IPS-18c (cell line): ENCODE results near the gene TAF3.
"Not testable (repeated sequence)": the region's sequence is repeated elsewhere in the genome, so short reads cannot be mapped to it uniquely, and the experiment has no call there.

ENCODE experiments used
- H3K4me3 ChIP-seq: 2 replicates; pipeline ENCODE4 v1.7.0; 2013; ENCODE audit warnings: low read depth, mild to moderate bottlenecking, low read length, moderate library complexity; ENCODE audit not compliant: insufficient read depth
- H3K9me3 ChIP-seq: one replicate; pipeline ENCODE4 v1.6.1; 2013; ENCODE audit warnings: mild to moderate bottlenecking, low read length, moderate library complexity; ENCODE audit not compliant: control insufficient read depth, insufficient read depth

Gene TAF3

GRCh38 chr10:7804216-7804615 lies 14.1 kb upstream of the TAF3 start:
- Histone ChIP-seq H3K9me3 (no peaks in the 10 kb centered on the region), H3K4me3 (no peak overlapping the region)

DNA sequence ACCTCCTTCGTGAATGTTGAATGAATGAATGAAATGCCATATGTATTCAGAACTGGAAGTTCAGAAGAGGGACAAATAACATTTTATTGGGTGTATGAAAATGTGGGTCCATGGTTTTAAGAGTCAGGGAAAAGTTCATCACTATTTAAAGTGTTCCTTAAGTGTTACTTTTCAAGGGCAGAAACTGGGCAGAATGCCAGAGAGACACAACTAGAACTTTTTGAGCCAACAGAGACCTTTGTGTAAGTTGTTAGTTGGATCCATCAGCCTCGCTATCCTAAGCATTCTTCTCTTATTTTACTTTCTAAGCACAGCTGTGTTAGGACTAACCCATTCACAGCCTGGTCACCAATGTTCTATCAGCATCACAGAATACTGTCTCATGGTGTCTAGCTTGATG lies 13.6 kb upstream of the TAF3 start:
- Histone ChIP-seq H3K4me3 (no peak overlapping the region), H3K9me3 (no peaks in the 10 kb centered on the region)

- H3K4me3 ChIP-seq = no peak overlapping the region
Measured at GRCh38 chr10:7808686-7809267, 9.5 kb upstream of the TAF3 start.

DNA sequence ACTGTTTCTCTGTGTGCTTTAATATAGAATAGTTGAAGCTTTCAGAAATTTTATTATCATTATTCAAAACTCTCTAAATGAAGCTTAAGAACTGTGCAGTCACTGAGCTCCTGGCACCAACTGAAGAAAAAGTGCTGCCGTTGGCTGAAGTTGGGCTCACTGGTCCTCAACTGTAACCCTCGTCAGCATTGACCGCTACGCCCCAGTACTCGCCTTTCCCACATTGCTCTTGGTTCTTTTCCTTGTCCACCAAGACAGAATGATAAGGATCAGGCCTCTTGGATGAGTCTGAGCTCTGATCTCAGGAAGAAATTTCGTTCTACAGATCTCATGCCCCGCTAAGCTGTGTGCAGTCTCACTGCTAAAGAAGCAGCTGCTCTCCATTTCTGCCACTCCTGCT lies 7.9 kb upstream of the TAF3 start:
- no peaks in the 10 kb centered on the region for H3K9me3 ChIP-seq
- no peak overlapping the region for H3K4me3 ChIP-seq

More at GRCh38 chr10:7808686-7809267, 9.5 kb upstream of the TAF3 start:
- no peaks in the 10 kb centered on the region for H3K9me3 ChIP-seq

GRCh38 chr10:7811000-7811399 lies 7.3 kb upstream of the TAF3 start:
- no peaks in the 10 kb centered on the region for H3K9me3 ChIP-seq

DNA sequence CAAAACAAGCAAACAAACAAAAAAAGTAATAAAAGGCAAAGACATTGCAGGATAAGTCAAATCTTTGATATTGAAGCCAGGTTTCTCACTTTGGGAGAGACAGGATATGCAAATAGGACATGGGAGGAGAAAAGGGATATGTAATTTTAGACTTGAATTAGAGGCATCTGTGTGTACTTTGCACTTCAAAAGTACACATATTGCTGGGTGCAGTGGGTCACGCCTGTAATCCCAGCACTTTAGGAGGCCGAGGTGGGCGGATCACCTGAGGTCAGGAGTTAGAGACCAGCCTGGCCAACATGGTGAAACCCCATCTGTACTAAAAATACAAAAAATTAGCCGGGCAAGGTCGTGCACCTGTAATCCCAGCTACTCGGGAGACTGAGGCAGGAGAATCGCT lies 6.6 kb upstream of the TAF3 start:
- not testable (repeated sequence) for H3K9me3 ChIP-seq

More at GRCh38 chr10:7811000-7811399, 7.3 kb upstream of the TAF3 start:
- no peak overlapping the region for H3K4me3 ChIP-seq

GRCh38 chr10:7813481-7813880 lies 4.8 kb upstream of the TAF3 start:
- H3K9me3 ChIP-seq = no peaks in the 10 kb centered on the region
- no peak overlapping the region for H3K4me3 ChIP-seq

More for the DNA sequence above, 6.6 kb upstream of the TAF3 start:
- not testable (repeated sequence) for H3K4me3 ChIP-seq

DNA sequence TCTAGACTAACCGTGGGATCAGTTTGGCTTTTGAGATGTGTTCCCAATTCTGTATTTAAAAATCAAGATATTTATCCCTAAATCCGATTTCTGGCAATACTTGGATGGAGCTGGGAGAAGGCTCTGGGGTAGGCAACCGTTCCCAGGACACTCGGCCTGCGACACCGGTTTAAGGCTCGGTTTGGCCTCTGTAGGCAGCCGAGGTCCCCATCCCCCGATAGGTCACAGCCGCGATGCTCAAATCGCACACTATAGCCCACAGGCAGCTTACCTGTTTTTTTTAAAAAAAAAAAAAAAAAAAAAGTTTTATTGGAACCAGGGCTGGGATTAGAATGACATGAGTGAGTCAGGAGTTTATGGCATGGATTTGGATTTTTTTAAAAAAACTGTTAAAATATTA lies 729 bp upstream of the TAF3 start:
- Histone ChIP-seq H3K9me3 (no peaks in the 10 kb centered on the region), H3K4me3 (peak overlapping the region; percentile 97; the same call in 1 of the 2 replicates)

- H3K4me3 ChIP-seq = peak overlapping the region; percentile 97
- H3K9me3 ChIP-seq = no peaks in the 10 kb centered on the region
Measured at GRCh38 chr10:7817984-7818294, 366 bp upstream of the TAF3 start.

DNA sequence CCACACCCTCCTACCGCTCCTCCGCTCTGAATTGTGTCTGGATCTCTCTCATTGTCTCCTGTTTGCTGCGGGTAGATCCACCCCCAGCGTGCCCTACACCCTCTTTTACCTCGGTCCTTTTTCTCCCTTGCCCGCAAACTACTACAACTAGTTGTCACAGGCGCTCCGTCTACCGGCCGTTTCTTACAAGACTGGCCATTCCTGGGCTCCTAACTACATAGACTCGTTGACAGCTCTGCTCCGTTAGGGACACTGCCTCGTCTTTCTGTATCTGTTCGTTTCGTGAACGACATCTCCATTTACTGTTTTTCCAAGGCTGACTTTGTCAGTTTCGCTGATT lies 786 bp downstream of the TAF3 start:
- Histone ChIP-seq H3K4me3 (peak overlapping the region; percentile 97), H3K9me3 (no peaks in the 10 kb centered on the region)

- Histone ChIP-seq H3K9me3 (no peaks in the 10 kb centered on the region), H3K4me3 (no peak overlapping the region)
Measured at GRCh38 chr10:7824251-7824650, 5.9 kb downstream of the TAF3 start.

DNA sequence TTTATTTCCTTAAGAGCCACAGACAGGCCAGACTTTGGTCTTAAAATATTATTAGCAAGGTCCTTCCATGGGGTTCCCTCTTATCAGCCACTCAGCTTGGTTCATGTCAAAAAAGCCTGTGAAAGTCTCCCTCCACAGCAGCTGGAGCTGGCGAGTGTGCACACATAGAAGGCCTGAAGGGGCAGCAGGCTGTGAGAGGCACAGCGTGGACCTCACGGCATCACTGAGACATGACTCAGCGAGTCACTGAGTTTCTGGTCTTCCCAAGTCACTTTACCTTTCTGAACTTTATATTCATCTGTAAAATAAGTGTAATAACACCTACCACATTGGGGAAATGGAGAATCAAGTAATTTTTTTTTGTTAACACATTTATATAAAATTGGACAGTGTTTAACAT lies 8.7 kb downstream of the TAF3 start:
- H3K4me3 ChIP-seq = no peak overlapping the region
- H3K9me3 ChIP-seq = no peaks in the 10 kb centered on the region

GRCh38 chr10:7829289-7829834 lies 11.1 kb downstream of the TAF3 start:
- Histone ChIP-seq H3K4me3 (no peak overlapping the region), H3K9me3 (no peaks in the 10 kb centered on the region)

DNA sequence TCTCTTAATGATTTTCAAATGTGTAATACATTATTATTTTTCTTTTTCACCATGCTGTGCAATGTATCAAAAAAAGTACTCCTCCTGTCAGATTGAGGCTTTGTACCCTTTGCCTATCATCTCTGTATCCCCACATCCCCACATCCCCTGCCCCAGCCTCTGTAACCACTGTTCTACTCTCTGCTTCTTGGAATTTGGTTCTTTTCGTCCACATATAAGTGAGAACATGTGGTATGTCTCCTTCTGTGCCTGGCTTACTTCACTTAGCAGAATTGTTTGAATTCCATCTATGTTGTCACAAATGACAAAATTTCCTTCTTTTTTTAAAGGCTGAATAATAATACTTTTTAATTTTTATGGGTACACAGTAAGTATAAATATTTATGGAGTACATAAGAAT lies 13.8 kb downstream of the TAF3 start:
- H3K4me3 ChIP-seq = no peak overlapping the region

DNA sequence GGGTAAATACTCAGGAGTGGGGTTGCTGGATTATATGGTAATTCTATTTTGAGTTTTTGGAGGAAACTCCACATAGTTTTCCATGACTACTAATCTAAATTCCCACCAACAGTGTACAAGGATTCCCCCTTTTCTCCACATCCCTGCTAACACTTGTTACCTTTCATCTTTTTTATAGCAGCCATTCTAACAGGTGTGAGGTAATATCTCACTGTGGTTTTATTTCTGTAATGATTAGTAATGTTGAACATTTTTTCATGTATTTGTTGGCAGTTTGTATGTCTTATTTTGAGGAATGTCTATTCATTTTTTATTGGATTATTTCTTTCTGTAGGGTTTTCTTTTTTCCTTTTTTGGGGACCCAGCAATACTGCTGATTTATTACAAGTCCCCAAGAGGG lies 14.9 kb downstream of the TAF3 start:
- H3K4me3 ChIP-seq = no peak overlapping the region

More for the DNA sequence above, 13.8 kb downstream of the TAF3 start:
- H3K9me3 ChIP-seq = peaks cover 2% of the 10 kb centered on the region

GRCh38 chr10:7834262-7834661 lies 16.0 kb downstream of the TAF3 start:
- Histone ChIP-seq H3K4me3 (no peak overlapping the region), H3K9me3 (peaks cover 2% of the 10 kb centered on the region)

More for the DNA sequence above, 14.9 kb downstream of the TAF3 start:
- H3K9me3 ChIP-seq = peaks cover 2% of the 10 kb centered on the region

DNA sequence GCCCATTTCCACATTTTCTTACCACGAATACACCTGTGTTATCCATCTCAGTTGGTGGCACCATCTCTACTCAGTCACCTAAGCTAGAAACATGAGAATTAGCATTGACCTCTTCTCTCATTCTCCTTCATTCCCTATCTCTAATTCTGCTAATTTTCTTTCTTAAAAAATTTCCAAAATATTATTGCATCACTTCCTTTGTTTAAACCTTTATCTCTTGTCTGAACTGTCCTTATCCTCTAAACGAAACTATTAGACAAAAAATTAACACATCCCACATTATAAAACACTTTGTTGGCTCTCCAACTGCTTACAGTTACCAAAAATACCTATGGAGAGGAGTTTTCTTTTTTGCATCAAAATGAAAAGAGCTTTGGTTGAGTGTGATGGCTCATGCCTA lies 18.3 kb downstream of the TAF3 start:
- peaks cover 2% of the 10 kb centered on the region for H3K9me3 ChIP-seq
- no peak overlapping the region for H3K4me3 ChIP-seq

DNA sequence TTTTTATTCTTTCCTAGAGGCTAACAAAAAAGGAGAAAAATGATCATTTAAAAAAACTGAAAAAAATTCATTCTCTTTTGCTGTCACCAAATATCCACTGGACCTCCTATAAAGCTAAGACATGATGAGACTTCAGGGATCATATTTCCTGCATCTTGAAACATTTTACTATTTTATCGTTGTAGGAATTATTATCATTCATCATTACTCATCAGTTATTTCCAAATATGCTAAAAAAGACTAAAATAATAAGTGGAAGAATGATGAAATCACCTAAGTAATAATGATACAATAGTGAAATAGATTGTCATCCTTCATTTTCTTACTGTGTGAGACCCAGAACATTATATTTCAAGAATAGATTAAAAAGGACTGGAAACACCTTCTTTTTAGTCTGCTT lies 28.3 kb downstream of the TAF3 start:
- no peak overlapping the region for H3K4me3 ChIP-seq

GRCh38 chr10:7853226-7853842 lies 35.0 kb downstream of the TAF3 start:
- Histone ChIP-seq H3K9me3 (no peaks in the 10 kb centered on the region), H3K4me3 (no peak overlapping the region)

More for the DNA sequence above, 28.3 kb downstream of the TAF3 start:
- no peaks in the 10 kb centered on the region for H3K9me3 ChIP-seq
